Measurements from ENCODE around the gene CNTN5.

The CNTN5 gene

GRCh38 chr11:99410636-99411035 is 389.9 kb downstream of the CNTN5 start:
- DNase-seq, result no peak

GRCh38 chr11:99418927-99419720 is 398.4 kb downstream of the CNTN5 start:
- DNase-seq, result no peak

- DNase-seq, result no peak
These were observed 399.2 kb downstream of the CNTN5 start for GRCh38 chr11:99419991-99420390.

GRCh38 chr11:99422581-99423427 is 402.1 kb downstream of the CNTN5 start:
- no peak for DNase-seq

GRCh38 chr11:99423428-99423983 is 402.8 kb downstream of the CNTN5 start:
- no peak for DNase-seq

GRCh38 chr11:99424313-99425084 is 403.8 kb downstream of the CNTN5 start:
- DNase-seq, result no peak

- no peak for DNase-seq
These were observed 404.8 kb downstream of the CNTN5 start for GRCh38 chr11:99425596-99425995.

- DNase-seq, result no peak
These were observed 411.9 kb downstream of the CNTN5 start for GRCh38 chr11:99432677-99433076.

- no peak for DNase-seq
These were observed 422.5 kb downstream of the CNTN5 start for GRCh38 chr11:99443276-99443675.

- no peak for DNase-seq
These were observed 425.7 kb downstream of the CNTN5 start for GRCh38 chr11:99446400-99446799.

- DNase-seq, result no peak
These were observed 428.6 kb downstream of the CNTN5 start for GRCh38 chr11:99449345-99449744.

GRCh38 chr11:99452075-99452474 is 431.3 kb downstream of the CNTN5 start:
- no peak for DNase-seq

GRCh38 chr11:99461913-99462312 is 441.2 kb downstream of the CNTN5 start:
- DNase-seq, result no peak

- DNase-seq, result no peak
These were observed 444.2 kb downstream of the CNTN5 start for GRCh38 chr11:99464985-99465384.

- no peak for DNase-seq
These were observed 468.8 kb downstream of the CNTN5 start for GRCh38 chr11:99489581-99489980.

- DNase-seq, result no peak
These were observed 473.3 kb downstream of the CNTN5 start for GRCh38 chr11:99494065-99494464.

GRCh38 chr11:99501655-99502054 is 480.9 kb downstream of the CNTN5 start:
- DNase-seq, result no peak

- no peak for DNase-seq
These were observed 484.6 kb downstream of the CNTN5 start for GRCh38 chr11:99505316-99505715.

GRCh38 chr11:99505831-99506230 is 485.1 kb downstream of the CNTN5 start:
- DNase-seq, result no peak

- no peak for DNase-seq
These were observed 489.1 kb downstream of the CNTN5 start for GRCh38 chr11:99509863-99510262.

GRCh38 chr11:99513368-99513767 is 492.6 kb downstream of the CNTN5 start:
- DNase-seq, result no peak

GRCh38 chr11:99519095-99519494 is 498.3 kb downstream of the CNTN5 start:
- no peak for DNase-seq

All from CD4-positive, alpha-beta T cell treated with Interleukin-6 for 4 hours (primary cell).